BLaER1 treated with 17β-estradiol and CSF1 and Interleukin-3, amounts not matched to agents 10 nM and 100 nM (cell line): ENCODE results near the gene ASCL2.

Experiments
- H3K27ac ChIP-seq, 11 experiments: shearing (Covaris generic); formaldehyde crosslinking; 2 replicates each; pipeline ENCODE4 v1.8.1; 2022
- H3K27me3 ChIP-seq, 11 experiments: shearing (Covaris generic); formaldehyde crosslinking; 2 replicates each; pipeline ENCODE4 v1.8.1; 2022
- H3K36me3 ChIP-seq, 11 experiments: shearing (Covaris generic); formaldehyde crosslinking; 2 replicates each; pipeline ENCODE4 v1.8.1; 2022
- H3K4me1 ChIP-seq, 10 experiments: shearing (Covaris generic); formaldehyde crosslinking; 2 replicates each; pipeline ENCODE4 v1.8.1; 2022
- H3K4me2 ChIP-seq, 11 experiments: shearing (Covaris generic); formaldehyde crosslinking; 2 replicates each; pipeline ENCODE4 v1.8.1; 2022
- H3K4me3 ChIP-seq, 10 experiments: shearing (Covaris generic); formaldehyde crosslinking; 2 replicates each; pipeline ENCODE4 v1.8.1; 2022
- H3K9ac ChIP-seq, 11 experiments: shearing (Covaris generic); formaldehyde crosslinking; 2 replicates each; pipeline ENCODE4 v1.8.1; 2022
- H3K9me3 ChIP-seq, 11 experiments: shearing (Covaris generic); formaldehyde crosslinking; replicated peaks in 1 of 11; 2 replicates each; pipeline ENCODE4 v1.8.1; 2022
- H4K20me1 ChIP-seq, 11 experiments: shearing (Covaris generic); formaldehyde crosslinking; 2 replicates each; pipeline ENCODE4 v1.8.1; 2022
- Cebpa-rat ChIP-seq, 11 experiments: shearing (Covaris generic); IDR thresholded peaks; 2 replicates each; pipeline ENCODE4 v1.8.1; 2022

The ASCL2 gene

GRCh38 chr11:2235588-2236326 lies 34.6 kb downstream of the ASCL2 start:
- Histone ChIP-seq H3K27me3 (no peaks in the 10 kb centered on the region), H3K4me3 (no peak overlapping the region), H3K4me2 (no peak overlapping the region), H3K9me3 (peaks cover 7 to 18% (median 10%) of the 10 kb centered on the region in 11 experiments; a peak in 20 of 22 replicates), H3K27ac (no peak overlapping the region), H4K20me1 (no peaks in the 10 kb centered on the region), H3K36me3 (no peaks in the 10 kb centered on the region), H3K9ac (no peak overlapping the region), H3K4me1 (no peaks in the 10 kb centered on the region)
- TF ChIP-seq Cebpa-rat (IDR thresholded peaks at IDR 0.05): no peak

GRCh38 chr11:2234963-2235362 lies 35.4 kb downstream of the ASCL2 start:
- peaks cover 8 to 18% (median 10%) of the 10 kb centered on the region in 11 experiments for H3K9me3 ChIP-seq
- H3K27ac ChIP-seq: no peak overlapping the region
- no peaks in the 10 kb centered on the region; a peak in 1 of 22 replicates for H3K36me3 ChIP-seq
- no peaks in the 10 kb centered on the region for H3K27me3 ChIP-seq
- H3K4me3 ChIP-seq: no peak overlapping the region
- H3K4me2 ChIP-seq: no peak overlapping the region
- TF ChIP-seq Cebpa-rat (IDR thresholded peaks at IDR 0.05): no peak
- no peaks in the 10 kb centered on the region for H4K20me1 ChIP-seq
- no peak overlapping the region for H3K9ac ChIP-seq
- no peaks in the 10 kb centered on the region for H3K4me1 ChIP-seq

- H3K4me3 ChIP-seq: no peak overlapping the region
- H3K4me2 ChIP-seq: no peak overlapping the region
- H4K20me1 ChIP-seq: no peaks in the 10 kb centered on the region
- H3K9ac ChIP-seq: no peak overlapping the region
- no peak for TF ChIP-seq Cebpa-rat (IDR thresholded peaks at IDR 0.05)
- no peaks in the 10 kb centered on the region for H3K4me1 ChIP-seq
- H3K27me3 ChIP-seq: no peaks in the 10 kb centered on the region
- H3K36me3 ChIP-seq: no peaks in the 10 kb centered on the region; a peak in 1 of 22 replicates
- peaks cover 19 to 27% (median 21%) of the 10 kb centered on the region in 11 experiments for H3K9me3 ChIP-seq
- no peak overlapping the region for H3K27ac ChIP-seq
Measured at GRCh38 chr11:2233693-2234455, 36.5 kb downstream of the ASCL2 start.

GRCh38 chr11:2229713-2230297 lies 40.6 kb downstream of the ASCL2 start:
- H3K27ac ChIP-seq: no peak overlapping the region
- H3K4me1 ChIP-seq: no peaks in the 10 kb centered on the region
- no peaks in the 10 kb centered on the region; a peak in 1 of 22 replicates for H3K36me3 ChIP-seq
- peaks cover 33 to 47% (median 36%) of the 10 kb centered on the region in 11 experiments for H3K9me3 ChIP-seq
- H3K4me2 ChIP-seq: no peak overlapping the region
- no peaks in the 10 kb centered on the region for H3K27me3 ChIP-seq
- no peaks in the 10 kb centered on the region for H4K20me1 ChIP-seq
- H3K4me3 ChIP-seq: no peak overlapping the region
- no peak overlapping the region for H3K9ac ChIP-seq
- no peak for TF ChIP-seq Cebpa-rat (IDR thresholded peaks at IDR 0.05)

- H3K4me1 ChIP-seq: peaks cover 0 to 19% (median 3%) of the 10 kb centered on the region in 10 experiments; a peak in 7 of 20 replicates
- no peaks in the 10 kb centered on the region for H3K36me3 ChIP-seq
- H3K4me3 ChIP-seq: no peak overlapping the region
- no peak overlapping the region for H3K4me2 ChIP-seq
- no peak overlapping the region for H3K27ac ChIP-seq
- no peaks in the 10 kb centered on the region for H4K20me1 ChIP-seq
- no peak overlapping the region for H3K9ac ChIP-seq
- TF ChIP-seq Cebpa-rat (IDR thresholded peaks at IDR 0.05): no peak
- H3K9me3 ChIP-seq: peaks cover 21 to 50% (median 37%) of the 10 kb centered on the region in 11 experiments
- H3K27me3 ChIP-seq: no peaks in the 10 kb centered on the region
Measured at GRCh38 chr11:2224254-2224653, 46.1 kb downstream of the ASCL2 start.

GRCh38 chr11:2223153-2223794 lies 47.1 kb downstream of the ASCL2 start:
- Histone ChIP-seq H3K4me1 (peaks cover 0 to 21% (median 3%) of the 10 kb centered on the region in 10 experiments; a peak in 7 of 20 replicates), H4K20me1 (no peaks in the 10 kb centered on the region), H3K9ac (no peak overlapping the region), H3K4me3 (no peak overlapping the region), H3K36me3 (no peaks in the 10 kb centered on the region), H3K4me2 (peak overlapping the region in 3 of 11 experiments; percentile 15 to 42 (median 15); a peak in 2 of 22 replicates), H3K27ac (no peak overlapping the region), H3K9me3 (peaks cover 14 to 43% (median 30%) of the 10 kb centered on the region in 11 experiments; a peak in 20 of 22 replicates), H3K27me3 (no peaks in the 10 kb centered on the region)
- TF ChIP-seq Cebpa-rat (IDR thresholded peaks at IDR 0.05): no peak

- Histone ChIP-seq H3K9ac (no peak overlapping the region), H3K9me3 (peaks cover 14 to 43% (median 30%) of the 10 kb centered on the region in 11 experiments; a peak in 20 of 22 replicates), H3K4me2 (no peak overlapping the region), H3K4me3 (no peak overlapping the region), H4K20me1 (no peaks in the 10 kb centered on the region), H3K4me1 (peaks cover 0 to 21% (median 3%) of the 10 kb centered on the region in 10 experiments; a peak in 7 of 20 replicates), H3K36me3 (no peaks in the 10 kb centered on the region), H3K27me3 (no peaks in the 10 kb centered on the region), H3K27ac (no peak overlapping the region)
- no peak for TF ChIP-seq Cebpa-rat (IDR thresholded peaks at IDR 0.05)
Measured at GRCh38 chr11:2222451-2222850, 47.9 kb downstream of the ASCL2 start.

- Histone ChIP-seq H3K27me3 (no peaks in the 10 kb centered on the region), H3K4me1 (peaks cover 0 to 23% (median 5%) of the 10 kb centered on the region in 10 experiments; a peak in 7 of 20 replicates), H3K9ac (no peak overlapping the region), H3K36me3 (no peaks in the 10 kb centered on the region), H3K27ac (no peak overlapping the region), H3K9me3 (peaks cover 10 to 37% (median 24%) of the 10 kb centered on the region in 11 experiments; a peak in 20 of 22 replicates), H3K4me2 (no peak overlapping the region), H4K20me1 (no peaks in the 10 kb centered on the region), H3K4me3 (no peak overlapping the region)
- TF ChIP-seq Cebpa-rat (IDR thresholded peaks at IDR 0.05): no peak
Measured at GRCh38 chr11:2221591-2221990, 48.8 kb downstream of the ASCL2 start.
